ENCODE measurements around the gene TP53RK.

The TP53RK gene

DNA sequence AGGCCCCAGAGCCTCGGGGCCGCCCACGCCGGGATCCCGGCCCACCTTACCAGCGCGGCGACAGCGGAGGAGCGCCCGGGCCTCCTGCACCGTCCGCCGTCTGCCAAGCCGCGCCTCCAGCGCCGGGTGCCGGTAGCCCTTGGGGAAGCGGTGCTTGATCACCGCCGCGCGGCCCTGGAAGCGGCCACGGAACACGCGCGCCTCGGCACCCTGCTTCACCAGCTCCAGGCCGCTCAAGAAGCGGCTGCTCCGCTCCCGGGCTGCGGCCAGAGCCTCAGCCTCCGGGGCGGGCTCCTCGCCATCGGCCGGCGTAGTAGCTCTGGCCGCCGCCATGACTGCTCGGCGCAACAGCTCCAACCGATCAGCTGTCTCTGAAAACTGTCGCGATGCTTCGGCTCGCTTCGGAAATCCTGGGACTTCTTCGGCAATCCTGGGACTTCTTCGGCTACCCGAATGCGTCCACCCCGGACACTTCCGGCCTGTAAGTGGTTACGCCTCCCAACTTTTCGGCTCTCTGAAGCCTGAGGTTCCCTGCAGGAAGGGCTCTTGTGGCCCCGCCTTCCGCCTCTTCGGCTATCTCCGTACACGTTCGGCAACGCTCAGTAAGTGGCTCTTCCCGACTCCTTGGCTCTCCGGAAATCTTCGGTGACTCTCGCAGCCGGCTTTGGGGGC lies at the start of gene TP53RK:
TSS of gene TP53RK (minus strand) at position 363 of the 672 bp plus-strand sequence. CDS start at position 333, 30 bp downstream.
- DNase-seq (ENCODE audit: low read depth in 3 of 3): peak; percentile 90 to 95 (median 94)

DNA sequence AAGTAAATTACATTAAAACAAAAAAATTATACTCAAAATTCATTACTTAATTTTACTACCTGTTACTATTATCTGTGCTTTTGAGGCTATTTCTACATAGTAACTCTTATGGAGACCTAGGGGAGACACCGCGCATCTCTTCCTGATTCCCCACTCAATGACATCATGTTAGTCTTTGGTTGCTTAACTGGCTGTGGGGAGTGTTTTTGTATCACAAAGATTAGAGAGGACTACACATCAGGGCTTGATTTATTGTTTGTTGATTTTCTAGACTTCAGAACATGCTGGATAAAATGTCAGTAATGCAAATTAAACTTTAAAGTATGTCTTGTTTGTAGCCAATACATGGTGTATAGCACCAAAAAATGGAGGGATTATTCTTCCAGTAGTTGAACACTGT lies 46.2 kb upstream of the TP53RK start:
- DNase-seq (ENCODE audit: low read depth in 3 of 3): no peak

DNA sequence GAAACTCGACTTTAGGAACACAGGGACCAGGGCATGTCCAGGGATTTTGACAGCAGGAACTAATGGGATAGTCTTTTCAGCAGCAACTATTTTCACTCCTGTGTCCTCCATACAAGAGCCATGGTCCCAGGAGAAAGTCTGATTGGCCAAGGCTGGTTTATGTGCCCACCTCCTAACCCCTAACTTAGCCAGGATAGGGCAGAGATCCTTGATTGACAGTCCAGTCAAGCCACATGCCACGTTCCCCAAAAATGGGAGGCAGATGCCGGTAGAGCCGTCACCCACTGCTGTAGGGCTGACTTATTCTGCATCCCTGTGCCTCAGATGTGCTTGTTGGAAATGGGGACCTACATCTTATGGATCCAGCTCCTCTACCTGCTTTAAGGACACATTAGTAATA lies 42.5 kb upstream of the TP53RK start:
- DNase-seq (ENCODE audit: low read depth in 3 of 3): no peak

DNA sequence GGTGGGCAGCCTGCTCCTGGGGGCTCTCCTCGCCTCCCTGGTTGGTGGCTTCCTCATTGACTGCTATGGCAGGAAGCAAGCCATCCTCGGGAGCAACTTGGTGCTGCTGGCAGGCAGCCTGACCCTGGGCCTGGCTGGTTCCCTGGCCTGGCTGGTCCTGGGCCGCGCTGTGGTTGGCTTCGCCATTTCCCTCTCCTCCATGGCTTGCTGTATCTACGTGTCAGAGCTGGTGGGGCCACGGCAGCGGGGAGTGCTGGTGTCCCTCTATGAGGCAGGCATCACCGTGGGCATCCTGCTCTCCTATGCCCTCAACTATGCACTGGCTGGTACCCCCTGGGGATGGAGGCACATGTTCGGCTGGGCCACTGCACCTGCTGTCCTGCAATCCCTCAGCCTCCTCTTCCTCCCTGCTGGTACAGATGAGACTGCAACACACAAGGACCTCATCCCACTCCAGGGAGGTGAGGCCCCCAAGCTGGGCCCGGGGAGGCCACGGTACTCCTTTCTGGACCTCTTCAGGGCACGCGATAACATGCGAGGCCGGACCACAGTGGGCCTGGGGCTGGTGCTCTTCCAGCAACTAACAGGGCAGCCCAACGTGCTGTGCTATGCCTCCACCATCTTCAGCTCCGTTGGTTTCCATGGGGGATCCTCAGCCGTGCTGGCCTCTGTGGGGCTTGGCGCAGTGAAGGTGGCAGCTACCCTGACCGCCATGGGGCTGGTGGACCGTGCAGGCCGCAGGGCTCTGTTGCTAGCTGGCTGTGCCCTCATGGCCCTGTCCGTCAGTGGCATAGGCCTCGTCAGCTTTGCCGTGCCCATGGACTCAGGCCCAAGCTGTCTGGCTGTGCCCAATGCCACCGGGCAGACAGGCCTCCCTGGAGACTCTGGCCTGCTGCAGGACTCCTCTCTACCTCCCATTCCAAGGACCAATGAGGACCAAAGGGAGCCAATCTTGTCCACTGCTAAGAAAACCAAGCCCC lies 36.2 kb upstream of the TP53RK start:
- no peak for DNase-seq (ENCODE audit: low read depth in 3 of 3)

DNA sequence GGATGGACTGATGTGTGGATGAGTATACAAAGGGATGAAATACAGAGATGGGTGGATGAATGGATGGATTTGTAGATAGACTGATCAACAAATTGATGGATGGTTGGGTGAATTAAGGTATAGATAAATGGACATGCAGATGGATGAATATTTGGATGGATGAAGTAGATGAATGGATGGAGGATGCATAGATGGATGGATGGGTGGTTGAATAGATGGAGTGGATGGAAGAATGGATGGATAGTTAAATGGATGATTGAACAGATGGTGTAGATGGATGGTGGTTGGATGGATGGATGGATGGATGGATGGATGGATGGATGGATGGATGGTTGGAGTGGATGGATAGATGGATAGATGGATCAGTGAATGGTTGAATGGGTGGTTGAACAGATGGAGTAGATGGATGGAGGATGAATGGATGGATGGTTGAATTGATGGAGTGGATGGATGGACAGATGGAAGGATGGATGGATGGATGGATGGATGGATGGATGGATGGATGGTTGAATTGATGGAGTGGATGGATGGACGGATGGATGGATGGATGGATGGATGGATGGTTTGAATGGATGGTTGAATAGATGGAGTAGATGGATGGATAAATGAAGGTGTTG lies 35.2 kb upstream of the TP53RK start:
- no peak for DNase-seq (ENCODE audit: low read depth in 3 of 3)

DNA sequence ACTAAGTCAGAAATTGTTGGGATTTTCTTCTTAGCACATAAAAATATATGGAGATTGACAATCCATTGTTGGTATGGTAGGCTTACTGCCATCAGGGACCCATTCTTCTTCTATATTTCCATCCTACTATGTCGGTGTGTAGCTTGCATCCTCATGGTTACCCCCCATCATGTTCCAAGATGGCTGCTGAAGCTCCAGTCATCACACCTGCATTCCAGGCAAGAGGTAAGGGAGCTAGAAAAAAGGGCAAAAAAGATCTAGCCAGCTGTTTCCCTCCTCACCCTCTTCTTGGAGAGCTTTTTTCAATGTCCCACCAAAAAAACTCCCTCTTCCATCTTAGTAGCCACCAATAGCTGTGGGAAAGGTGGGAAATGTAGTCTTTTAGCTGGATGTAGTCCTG lies 33.8 kb upstream of the TP53RK start:
- DNase-seq (ENCODE audit: low read depth in 3 of 3): no peak

DNA sequence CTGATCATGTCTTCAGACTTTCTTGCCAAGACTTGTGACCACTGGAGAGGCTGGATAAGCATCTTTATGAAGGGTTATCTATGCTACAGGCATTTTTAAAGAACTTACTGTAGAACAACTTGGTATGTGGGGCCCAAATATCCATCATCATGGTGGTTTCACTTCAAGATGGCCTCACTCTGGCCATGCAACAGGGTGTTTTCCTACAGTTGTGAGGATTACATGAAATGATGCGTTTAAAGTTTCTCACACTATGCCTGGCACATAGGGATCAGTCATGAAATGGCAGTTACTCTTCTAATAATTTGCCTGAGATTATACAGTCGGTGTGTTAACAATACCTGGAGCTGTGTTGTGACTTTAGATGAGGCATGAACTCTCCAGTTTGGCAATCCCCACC lies 33.2 kb upstream of the TP53RK start:
- no peak for DNase-seq (ENCODE audit: low read depth in 3 of 3)

DNA sequence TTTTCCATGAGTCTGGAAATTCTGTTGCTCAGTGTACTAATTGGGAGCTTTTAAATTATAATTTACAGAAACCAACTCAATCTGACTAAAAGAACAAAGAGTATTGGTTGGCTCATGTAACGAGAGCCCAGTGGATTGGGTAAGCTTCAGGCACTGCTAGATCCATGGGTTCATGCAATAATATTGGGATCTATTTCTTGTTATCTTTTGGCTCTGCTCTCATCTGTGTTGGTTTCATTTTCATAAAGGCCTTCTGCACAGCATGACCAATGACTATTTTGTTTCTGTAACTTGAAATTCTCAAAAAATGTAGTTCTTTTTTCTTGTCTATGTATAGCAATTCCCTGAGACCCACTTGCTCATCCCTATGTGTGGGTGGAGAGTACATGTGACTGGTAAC lies 32.2 kb upstream of the TP53RK start:
- no peak for DNase-seq (ENCODE audit: low read depth in 3 of 3)

DNA sequence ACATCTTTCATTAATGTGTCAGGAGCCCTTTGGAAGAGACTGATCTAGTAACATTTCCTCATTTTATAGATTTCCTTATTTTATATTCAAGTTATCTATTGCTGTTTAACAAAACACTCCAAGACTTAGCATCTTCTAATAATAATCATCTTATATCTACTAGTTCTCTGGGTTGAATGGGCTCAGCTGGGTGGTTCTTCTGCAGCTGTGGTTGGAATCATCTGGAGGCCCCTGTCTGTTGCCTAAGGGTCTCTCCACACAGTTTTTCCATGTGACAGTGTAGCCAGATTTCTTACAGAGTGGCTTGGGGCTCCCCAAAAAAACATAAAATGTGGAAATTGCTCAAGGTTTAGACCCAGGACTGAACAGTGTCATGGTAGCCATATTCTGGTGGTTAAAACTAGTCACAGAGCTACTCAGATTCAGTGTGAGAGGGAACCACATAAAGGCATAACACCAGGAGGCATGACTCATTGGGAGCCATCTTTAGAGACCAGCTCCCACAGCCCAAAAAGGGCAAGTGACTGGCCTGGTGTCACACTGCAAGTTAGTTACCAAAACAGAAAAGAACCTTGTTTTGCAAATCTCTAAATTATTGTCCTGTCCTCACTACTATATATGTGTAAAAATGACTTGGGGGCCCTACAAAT lies 31.7 kb upstream of the TP53RK start:
- no peak for DNase-seq (ENCODE audit: low read depth in 3 of 3)

DNA sequence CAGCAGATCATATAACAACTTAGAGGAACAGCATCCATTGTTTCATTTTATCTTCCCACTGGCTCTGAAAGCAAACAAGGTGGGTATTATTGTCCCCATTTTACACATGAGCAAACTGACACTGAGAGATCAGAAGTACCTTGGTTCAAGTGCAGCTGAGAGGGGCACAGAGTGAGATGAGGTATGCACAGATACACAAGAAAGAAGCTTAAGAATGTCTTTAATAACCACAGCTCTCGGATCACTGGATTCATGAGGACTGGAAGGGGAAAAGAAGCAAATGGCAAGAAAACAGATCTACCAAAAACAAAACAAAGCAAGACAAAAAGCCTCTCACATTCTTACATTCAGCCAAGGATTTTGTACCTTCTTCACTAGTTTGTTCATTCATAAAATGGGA lies 30.8 kb upstream of the TP53RK start:
- no peak for DNase-seq (ENCODE audit: low read depth in 3 of 3)

DNA sequence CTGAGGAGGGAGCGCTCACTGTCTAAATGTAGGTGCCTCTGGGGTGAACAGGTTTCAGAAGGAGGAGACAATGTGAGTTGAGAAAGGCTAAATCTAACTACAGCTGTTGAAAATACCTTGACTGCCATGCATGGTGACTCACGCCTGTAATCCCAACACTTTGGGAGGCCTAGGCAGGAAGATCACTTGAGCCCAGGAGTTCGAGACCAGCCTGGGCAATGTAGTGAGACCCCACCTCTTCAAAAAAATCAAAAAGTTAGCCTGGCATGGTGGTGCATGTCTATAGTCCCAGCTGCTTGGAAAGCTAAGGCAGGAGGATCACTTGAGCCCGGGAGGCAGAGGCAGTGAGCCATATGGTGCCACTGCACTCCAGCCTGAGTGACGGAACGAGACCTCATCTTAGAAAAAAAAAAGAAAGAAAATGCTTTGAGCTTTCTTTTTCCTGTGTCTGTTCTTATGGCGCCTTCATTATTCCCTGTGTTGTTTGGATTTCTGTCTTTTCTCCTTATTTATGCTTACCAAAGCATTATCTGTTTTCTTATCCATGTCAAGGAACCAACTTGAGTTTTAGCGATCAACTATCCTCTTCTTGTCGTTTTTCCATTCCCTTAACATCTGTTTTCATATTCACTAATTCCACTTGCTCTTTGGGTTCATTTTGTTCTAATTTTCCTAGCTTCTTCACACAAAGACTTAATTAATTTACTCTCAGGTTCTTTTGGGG lies 28.7 kb upstream of the TP53RK start:
- DNase-seq (ENCODE audit: low read depth in 3 of 3): no peak

DNA sequence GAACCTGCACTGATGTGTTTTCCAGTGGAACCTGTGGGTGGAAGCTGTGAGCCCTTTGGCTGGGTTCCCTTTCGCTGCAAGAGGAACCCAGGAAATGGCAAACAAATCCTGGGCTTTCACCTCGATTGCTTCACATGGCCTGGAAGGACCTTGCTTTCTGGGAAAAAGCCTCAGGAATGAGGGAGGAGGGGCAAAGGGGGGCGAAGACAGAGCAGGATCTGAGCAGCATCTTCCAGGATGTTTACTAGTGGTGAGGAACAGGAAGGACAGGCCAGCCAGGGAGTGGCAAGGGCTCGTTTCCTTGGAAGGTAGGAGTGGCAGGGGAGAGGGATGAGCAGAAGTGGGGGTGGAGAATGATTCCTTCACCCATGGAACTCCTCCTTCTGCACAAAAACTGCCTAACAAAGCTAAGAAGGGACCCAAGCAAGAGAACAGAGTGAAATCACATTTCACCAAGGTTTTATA lies 26.1 kb upstream of the TP53RK start:
- DNase-seq (ENCODE audit: low read depth in 3 of 3): no peak

DNA sequence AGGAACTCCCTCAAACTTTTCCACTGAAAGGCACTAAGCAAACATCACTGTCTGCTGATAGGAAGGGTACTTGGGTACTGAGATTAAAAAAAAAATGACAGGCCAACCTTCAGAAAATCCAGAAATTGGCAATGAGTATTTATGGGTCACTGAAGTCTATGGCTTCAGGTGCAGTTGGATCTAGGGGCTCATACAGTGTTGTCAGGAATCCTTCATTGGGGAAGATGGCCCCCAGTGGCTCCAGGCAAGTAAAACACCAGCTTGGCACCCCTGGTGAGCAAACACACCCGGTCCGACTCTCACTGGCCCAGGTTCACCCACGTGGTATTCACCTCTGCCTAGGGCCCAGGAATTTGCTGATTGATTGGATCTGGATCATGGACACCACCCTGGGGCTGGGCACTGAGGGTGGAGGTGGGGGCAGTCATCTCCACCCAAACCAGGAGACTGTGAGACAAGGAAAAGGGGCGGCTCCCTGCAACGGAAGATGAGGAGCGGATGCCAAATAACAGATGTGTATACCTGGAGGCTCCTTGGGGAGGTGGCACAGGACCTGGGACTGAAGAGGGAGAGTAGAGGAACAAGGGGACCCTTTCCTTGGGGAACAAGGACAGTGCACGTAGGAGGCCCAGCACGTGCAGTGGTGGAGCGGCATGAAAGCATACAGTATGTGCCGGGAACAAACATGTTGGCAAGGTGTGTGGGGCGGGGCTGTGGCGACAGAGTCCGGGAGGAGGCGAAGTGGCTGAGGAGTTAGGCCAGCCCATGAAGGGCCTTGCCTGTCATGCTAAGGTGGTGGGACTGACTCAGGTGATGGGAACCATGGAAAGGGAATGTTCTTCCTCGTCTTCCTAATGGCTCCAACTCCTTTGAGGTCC lies 25.0 kb upstream of the TP53RK start:
- DNase-seq (ENCODE audit: low read depth in 3 of 3): no peak

DNA sequence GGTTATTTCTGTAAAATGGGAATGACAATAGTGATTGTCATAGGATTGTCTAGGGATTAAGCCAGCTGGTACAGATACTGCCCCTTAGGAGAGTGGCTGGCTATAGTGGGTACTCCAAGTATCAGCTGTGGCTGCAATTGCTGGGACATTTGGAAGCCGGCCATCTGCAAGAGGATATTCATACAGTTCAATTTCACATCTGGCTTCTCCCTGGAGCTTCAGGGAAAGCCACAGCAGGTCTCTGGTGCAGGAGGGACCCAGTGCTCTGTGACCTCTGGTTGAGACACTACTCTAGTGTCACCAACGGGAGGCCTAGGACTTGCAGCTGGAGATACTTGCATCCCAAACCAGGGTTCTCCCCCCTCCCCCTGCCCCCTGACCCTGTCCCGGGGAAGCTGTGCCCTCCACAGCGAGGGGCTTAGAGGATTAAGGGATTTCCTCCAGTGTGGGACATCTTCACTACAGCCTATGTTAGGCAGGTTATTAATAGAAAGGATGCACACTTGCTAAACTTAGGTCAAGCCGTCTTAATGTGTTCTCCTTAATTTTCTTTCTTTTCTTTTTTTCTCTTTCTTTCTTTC lies 22.9 kb upstream of the TP53RK start:
- DNase-seq (ENCODE audit: low read depth in 3 of 3): no peak

DNA sequence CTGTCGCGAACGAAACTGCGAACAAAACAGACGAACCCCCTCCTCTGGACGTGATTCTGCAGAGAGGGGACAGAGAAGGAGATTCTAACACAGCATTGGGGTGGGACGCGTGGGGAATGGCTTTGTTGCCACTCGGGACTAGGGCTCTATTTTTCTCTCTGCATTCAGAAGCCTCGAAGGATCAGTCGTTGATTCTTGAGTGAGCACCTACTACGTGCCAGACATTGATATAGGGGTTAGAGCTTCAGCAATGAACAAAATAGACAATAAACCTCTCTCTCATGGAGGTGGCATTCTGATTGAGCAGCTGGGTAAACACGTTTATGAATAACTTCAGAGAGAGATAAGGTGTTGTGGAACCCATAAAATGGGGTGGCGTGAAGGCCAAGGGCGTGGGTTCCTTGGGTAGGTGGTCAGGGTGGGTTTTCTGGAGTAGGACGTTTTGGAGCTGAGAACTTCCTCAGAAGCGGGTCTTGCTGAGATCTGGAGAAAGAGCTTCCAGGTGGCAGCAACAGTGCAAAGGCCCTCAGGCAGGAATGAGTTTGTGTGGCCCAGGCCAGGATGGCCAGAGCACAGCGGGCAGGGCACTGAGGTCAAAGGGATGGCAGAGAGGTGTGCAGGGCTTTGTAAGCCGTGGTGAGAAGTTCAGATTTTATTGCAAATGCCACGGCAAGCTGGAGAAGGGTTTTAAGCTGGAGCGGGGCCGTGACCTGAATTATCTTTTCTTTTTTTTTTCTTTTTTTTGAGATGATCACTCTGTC lies 21.1 kb upstream of the TP53RK start:
- DNase-seq (ENCODE audit: low read depth in 3 of 3): no peak

DNA sequence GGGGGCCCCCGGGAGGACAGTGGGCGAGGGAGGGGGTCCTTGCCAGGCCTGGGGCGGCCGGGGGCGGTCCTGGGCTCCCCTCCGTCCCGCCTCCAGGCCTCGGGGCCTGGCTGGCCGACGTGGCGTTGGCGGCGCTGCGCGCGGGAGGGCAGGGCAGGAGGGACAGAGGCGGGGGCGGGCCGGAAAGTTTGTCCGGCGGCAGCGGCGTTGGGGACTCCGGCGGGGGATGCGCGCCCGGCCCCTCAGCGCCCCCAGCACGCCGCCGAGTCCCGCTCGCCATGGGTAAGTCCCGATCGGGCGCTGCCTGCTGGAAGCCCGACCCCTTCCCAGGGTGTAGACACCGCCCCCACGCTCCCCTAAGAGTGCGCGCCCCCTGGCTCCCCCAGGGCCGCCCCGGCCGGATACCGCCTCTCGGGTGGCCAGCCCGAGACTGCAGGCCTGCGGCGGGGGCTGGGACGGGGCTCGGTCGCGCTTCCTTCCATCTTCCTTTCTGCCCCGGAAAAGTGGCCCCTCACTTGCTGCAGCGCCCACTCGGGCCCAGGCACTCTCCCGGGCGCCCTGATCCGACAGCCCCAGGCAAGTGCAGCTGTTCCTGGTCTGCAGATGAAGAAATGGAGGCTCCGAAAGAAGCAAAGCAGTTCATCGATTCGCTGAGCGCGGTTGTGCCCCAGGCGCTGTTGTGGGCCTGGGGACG lies 20.4 kb upstream of the TP53RK start, which contains the start of gene SLC2A10:
TSS of gene SLC2A10 (plus strand) at position 191 of the 694 bp plus-strand sequence. CDS start at position 279, 88 bp downstream.
- no peak for DNase-seq (ENCODE audit: low read depth in 3 of 3)

DNA sequence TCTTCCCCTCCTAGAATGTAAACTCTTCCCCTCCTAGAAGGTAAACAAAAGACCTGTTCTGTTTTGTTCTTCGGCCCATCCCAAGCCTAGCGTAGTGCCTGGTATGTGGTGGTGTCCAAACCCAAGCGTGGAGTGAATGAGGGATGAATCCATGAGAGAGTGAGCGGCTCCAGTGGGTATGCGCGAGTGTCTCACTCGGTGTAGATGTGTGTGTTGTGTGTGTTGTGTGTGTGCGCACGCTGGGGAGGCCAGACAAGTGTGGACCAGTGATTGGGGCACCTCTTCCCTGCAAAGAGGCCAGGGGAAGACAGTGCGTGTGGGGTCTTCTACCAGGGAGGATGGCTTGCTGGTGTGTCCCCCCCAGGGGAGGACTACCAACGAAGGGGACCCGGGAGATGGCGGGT lies 19.8 kb upstream of the TP53RK start:
- no peak for DNase-seq (ENCODE audit: low read depth in 3 of 3)

DNA sequence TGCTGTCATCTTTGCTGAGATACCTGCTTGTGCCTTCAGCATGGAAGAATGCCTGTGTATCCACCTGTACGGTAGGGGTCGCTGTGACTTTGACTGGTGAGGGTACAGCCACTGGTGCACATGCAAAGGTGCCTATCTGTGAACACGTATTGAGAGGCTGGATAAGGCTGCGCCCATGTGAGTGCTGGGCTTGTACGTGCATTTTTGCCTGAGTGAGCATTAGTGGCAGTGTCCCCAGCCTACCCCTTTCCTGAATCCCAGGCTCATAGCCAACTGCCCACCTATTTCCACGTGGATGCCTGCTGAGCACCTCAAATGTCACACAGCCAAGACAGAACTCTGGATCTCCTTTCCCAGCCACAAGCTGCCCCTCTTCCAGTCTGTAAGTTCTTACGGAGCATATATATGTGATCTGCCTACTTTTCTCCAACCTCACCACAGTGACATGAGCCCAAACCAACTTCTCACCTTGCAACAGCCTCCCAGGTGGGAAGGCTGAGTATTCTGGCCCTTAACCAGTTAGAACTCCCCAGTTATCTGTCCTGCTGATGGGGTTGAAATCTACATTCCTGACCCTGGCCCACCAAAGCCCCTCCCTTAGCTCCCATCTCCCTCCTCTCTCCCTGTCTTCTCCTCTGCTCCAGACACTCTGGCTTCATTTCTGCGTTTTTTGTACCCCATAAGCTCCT lies 19.1 kb upstream of the TP53RK start:
- no peak for DNase-seq (ENCODE audit: low read depth in 3 of 3)
